Measurements from ENCODE around the gene FKBP5.

DNA sequence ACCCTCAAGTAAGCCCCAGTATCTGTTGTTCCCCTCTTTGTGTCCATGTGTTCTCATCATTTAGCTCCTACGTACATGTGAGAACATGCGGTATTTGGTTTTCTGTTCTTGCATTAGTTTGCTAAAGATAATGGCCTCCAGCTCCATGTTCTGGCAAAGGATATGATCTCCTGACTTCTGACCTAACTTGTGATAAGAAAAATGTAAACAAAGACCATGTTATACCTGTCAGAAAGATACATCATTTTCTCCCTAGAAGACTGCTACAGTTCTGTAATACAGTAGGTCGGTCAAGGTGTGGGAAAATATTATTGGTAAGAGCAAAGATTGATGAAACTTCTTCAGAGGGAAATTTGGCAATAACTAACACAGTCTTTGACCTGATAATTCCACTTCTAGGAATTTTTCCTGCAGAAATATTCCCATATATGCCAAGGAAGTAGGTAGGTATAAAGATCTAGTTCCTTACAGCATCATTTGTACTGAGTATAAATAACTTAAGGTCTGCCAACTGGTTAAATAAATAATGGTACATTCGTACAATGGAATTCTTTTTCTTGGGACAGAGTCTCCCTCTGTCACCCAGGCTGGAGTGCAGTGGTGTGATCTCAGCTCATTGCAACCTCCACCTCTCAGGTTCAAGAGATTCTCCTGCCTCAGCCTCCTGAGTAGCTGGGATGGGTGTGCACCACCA is 19.1 kb upstream of the FKBP5 start:
- no peak for TF ChIP-seq POLR2A (IDR thresholded peaks at IDR 0.05)
- TF ChIP-seq, protein P1, sequence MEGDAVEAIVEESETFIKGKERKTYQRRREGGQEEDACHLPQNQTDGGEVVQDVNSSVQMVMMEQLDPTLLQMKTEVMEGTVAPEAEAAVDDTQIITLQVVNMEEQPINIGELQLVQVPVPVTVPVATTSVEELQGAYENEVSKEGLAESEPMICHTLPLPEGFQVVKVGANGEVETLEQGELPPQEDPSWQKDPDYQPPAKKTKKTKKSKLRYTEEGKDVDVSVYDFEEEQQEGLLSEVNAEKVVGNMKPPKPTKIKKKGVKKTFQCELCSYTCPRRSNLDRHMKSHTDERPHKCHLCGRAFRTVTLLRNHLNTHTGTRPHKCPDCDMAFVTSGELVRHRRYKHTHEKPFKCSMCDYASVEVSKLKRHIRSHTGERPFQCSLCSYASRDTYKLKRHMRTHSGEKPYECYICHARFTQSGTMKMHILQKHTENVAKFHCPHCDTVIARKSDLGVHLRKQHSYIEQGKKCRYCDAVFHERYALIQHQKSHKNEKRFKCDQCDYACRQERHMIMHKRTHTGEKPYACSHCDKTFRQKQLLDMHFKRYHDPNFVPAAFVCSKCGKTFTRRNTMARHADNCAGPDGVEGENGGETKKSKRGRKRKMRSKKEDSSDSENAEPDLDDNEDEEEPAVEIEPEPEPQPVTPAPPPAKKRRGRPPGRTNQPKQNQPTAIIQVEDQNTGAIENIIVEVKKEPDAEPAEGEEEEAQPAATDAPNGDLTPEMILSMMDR (IDR thresholded peaks at IDR 0.05), result no peak
- no peak for TF ChIP-seq POLR2AphosphoS5 (IDR thresholded peaks at IDR 0.05; ENCODE audit: insufficient read depth in 1 of 2, low read depth in 1 of 2)
